Natural killer cell (primary cell): ENCODE data around the gene CHD2. TPM values are rescaled to one million over a fixed set of nuclear protein-coding genes. Genes with fewer than 3 reads are reported as not detected.

ENCODE experiments used
- ATAC-seq, 3 donors: fragments of 150-1000 bp in 2 of 3; fragments of 200-7000 bp in 1 of 3; cut with Tn5 transposase; 1 replicate in 1 of 3; 2 replicates in 2 of 3; pipeline ENCODE4 v1.10.0; 2021; ENCODE audit warnings: mild to moderate bottlenecking in 2 of 3, moderate library complexity in 2 of 3
- DNase-seq, 2 donors: peaks; one replicate each; pipeline versions ENCODE4 v3.0.0 to v3.0.0-alpha.2; 2013 to 2021; ENCODE audit warnings: mixed read lengths in 1 of 2
- H3K27ac ChIP-seq: one replicate; pipeline ENCODE4 v1.5.1; 2013; ENCODE audit warnings: mild to moderate bottlenecking, low read length
- H3K27me3 ChIP-seq: one replicate; pipeline ENCODE4 v1.6.1; 2013; ENCODE audit warnings: low read length; ENCODE audit not compliant: control insufficient read depth, insufficient read depth
- H3K36me3 ChIP-seq: one replicate; pipeline ENCODE4 v1.6.1; 2013; ENCODE audit warnings: low read length; ENCODE audit not compliant: control insufficient read depth, insufficient read depth
- H3K4me1 ChIP-seq: one replicate; pipeline ENCODE4 v1.6.1; 2013; ENCODE audit warnings: low read length; ENCODE audit not compliant: control insufficient read depth, insufficient read depth
- H3K4me3 ChIP-seq: one replicate; pipeline ENCODE4 v1.5.1; 2013; ENCODE audit warnings: low read length
- H3K9me3 ChIP-seq: one replicate; pipeline ENCODE4 v1.6.1; 2013; ENCODE audit warnings: low read length; ENCODE audit not compliant: control insufficient read depth, insufficient read depth
- H3K27ac Mint-ChIP-seq, 2 donors: one replicate each; pipeline ENCODE4 v1.8.0; 2022; ENCODE audit warnings: mild to moderate bottlenecking in 2 of 2, mixed read lengths in 2 of 2, moderate library complexity in 1 of 2
- H3K27me3 Mint-ChIP-seq, 2 donors: one replicate each; pipeline ENCODE4 v1.8.0; 2022; ENCODE audit warnings: low read depth in 2 of 2, mixed read lengths in 2 of 2
- H3K36me3 Mint-ChIP-seq: one replicate; pipeline ENCODE4 v1.8.0; 2022; ENCODE audit warnings: mixed read lengths
- H3K4me1 Mint-ChIP-seq, 2 donors: one replicate each; pipeline ENCODE4 v1.8.0; 2022; ENCODE audit warnings: mixed read lengths in 2 of 2
- H3K4me3 Mint-ChIP-seq: one replicate; pipeline ENCODE4 v1.8.0; 2022; ENCODE audit warnings: mild to moderate bottlenecking, moderate library complexity, mixed read lengths
- H3K9me3 Mint-ChIP-seq, 2 donors: one replicate each; pipeline ENCODE4 v1.8.0; 2022; ENCODE audit warnings: mixed read lengths in 2 of 2
- WGBS: methylation state at CpG from one replicate; pipeline ENCODE4 v1.1.7; 2013; ENCODE audit warnings: missing lambda C conversion rate; ENCODE audit not compliant: insufficient coverage; 5-methylcytosine and 5-hydroxymethylcytosine counted together
- intact Hi-C: fragments of 100-400 bp; cut with micrococcal nuclease; formaldehyde crosslinking; loops from one replicate; pipeline ENCODE4 v1.14.2; 2022
- total RNA-seq, 4 donors: library from RNA; stranded (reverse); fragments of 120-200 nt in 1 of 4; gene quantifications; one replicate each; pipeline versions ENCODE4 v1.2.3 to v1.2.4, GENCODE V29; 2013 to 2022
- TF ChIP-seq, protein P1 (sequence below): fragments of 200-600 bp; IDR thresholded peaks from one replicate; pipeline ENCODE4 v1.8.0; 2022; ENCODE audit warnings: antibody characterized with exemption

Gene CHD2
- total RNA-seq, 3 donors from 2014 or later (not counting 1 experiment from before 2014, with no cell fraction given): 418 to 449 (median 441) TPM

DNA sequence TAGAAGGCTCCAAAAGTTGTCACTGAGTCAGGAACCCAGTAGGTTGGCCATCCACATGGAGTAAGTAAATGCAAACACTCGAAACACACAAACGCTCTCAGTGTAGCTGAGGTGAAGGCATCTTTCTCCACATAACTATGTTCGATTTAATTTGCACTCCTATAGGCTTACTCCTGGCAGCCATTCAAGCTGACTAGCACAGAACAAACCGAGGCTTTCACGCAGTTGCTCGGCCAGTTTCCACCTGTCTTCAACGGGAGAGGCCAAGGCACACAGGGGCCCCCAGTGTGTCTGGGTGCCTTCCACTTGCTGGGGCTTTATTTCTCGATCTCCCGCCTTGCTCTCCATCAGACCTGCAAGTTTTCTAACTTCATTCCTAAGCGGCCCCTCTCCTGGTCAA lies 170.0 kb downstream of the CHD2 start:
- ATAC-seq: no peak
- intact Hi-C loops: no loop called here
- Histone ChIP-seq H3K4me1 (peaks cover 18% of the 10 kb centered on the region), H3K27ac (no peak overlapping the region), H3K36me3 (no peaks in the 10 kb centered on the region), H3K9me3 (no peaks in the 10 kb centered on the region), H3K27me3 (peaks cover 28% of the 10 kb centered on the region), H3K4me3 (no peak overlapping the region)
- Mint-ChIP-seq H3K27ac (no peak overlapping the region), H3K36me3 (peaks cover 6% of the 10 kb centered on the region), H3K4me3 (no peak overlapping the region), H3K27me3 (peaks cover 45 to 52% of the 10 kb centered on the region in 2 donors), H3K4me1 (peaks cover 17 to 22% of the 10 kb centered on the region in 2 donors), H3K9me3 (no peaks in the 10 kb centered on the region)
- TF ChIP-seq, protein P1, sequence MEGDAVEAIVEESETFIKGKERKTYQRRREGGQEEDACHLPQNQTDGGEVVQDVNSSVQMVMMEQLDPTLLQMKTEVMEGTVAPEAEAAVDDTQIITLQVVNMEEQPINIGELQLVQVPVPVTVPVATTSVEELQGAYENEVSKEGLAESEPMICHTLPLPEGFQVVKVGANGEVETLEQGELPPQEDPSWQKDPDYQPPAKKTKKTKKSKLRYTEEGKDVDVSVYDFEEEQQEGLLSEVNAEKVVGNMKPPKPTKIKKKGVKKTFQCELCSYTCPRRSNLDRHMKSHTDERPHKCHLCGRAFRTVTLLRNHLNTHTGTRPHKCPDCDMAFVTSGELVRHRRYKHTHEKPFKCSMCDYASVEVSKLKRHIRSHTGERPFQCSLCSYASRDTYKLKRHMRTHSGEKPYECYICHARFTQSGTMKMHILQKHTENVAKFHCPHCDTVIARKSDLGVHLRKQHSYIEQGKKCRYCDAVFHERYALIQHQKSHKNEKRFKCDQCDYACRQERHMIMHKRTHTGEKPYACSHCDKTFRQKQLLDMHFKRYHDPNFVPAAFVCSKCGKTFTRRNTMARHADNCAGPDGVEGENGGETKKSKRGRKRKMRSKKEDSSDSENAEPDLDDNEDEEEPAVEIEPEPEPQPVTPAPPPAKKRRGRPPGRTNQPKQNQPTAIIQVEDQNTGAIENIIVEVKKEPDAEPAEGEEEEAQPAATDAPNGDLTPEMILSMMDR: no peak
- WGBS: 90% methylated on average over 10 of the region's 10 CpGs
- no peak for DNase-seq

DNA sequence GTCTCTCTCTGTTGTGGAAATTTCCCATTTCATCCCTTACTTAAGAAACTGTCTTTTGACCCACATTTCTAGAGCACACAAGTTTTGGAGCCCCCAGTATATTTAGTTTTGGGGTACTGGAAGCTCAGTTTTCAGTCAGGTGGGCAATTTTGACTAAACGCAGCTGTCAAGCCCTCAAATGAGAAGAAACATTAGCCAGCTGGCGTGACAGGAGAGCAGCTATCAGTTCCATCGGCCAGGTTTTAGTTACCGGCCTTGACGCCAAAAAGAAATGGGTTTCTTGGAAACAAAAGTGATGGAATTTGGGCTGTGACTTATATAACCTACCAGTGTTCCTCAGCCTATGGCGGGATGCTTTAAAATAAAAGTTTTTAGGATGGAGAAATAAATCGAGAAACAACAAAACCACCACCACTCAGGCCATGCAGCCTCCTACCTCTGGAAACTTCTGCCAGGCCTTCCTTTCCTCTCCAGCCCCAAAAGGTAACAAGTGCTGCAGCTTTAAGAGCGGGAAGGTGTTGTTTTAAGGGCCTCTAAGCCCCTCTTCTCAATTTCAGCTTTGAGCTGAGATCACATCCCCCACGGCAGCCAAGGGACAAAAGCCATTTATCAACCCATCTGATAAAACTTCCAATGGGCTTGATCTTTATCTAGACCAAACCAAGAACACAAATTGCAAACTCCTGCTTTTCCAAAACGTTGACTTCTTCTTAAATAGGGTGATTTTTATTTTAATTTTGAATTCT lies 170.6 kb downstream of the CHD2 start:
- Histone ChIP-seq H3K4me3 (no peak overlapping the region), H3K4me1 (peaks cover 18% of the 10 kb centered on the region), H3K27me3 (peaks cover 28% of the 10 kb centered on the region), H3K27ac (no peak overlapping the region), H3K9me3 (no peaks in the 10 kb centered on the region), H3K36me3 (no peaks in the 10 kb centered on the region)
- WGBS: 80% methylated on average over 8 of the region's 10 CpGs
- DNase-seq (no peak), ATAC-seq (no peak)
- Mint-ChIP-seq H3K36me3 (peaks cover 6% of the 10 kb centered on the region), H3K4me1 (peaks cover 17 to 22% of the 10 kb centered on the region in 2 donors), H3K9me3 (no peaks in the 10 kb centered on the region), H3K27me3 (peaks cover 49 to 56% of the 10 kb centered on the region in 2 donors), H3K4me3 (no peak overlapping the region), H3K27ac (no peak overlapping the region)
- TF ChIP-seq, protein P1: no peak
- intact Hi-C loops: no loop called here

DNA sequence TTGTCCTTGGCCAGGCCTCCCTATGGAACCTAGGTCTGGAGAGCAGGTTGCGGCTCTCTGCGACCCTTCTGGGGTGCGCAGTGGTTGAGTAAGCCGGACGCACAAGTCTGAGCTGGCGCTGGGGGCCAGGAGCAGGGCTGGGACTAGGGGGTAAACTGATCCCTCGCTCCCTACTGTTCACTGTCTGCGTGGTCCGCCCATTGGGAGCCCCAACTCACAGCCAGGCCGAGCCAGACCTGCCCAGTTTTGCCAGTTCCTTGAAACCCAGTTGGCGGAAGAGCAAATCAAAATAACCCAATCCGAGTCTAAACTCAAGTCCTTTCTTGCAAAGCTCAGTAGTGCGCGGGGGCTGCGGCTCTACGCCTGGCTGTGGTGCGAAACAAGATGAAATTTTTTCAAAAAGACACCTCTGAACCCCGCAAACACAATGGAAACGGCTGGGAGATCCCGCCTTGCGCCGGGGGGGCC lies 171.4 kb downstream of the CHD2 start:
- Histone ChIP-seq H3K27me3 (peaks cover 28% of the 10 kb centered on the region), H3K36me3 (no peaks in the 10 kb centered on the region), H3K4me1 (peaks cover 18% of the 10 kb centered on the region), H3K27ac (no peak overlapping the region), H3K4me3 (no peak overlapping the region), H3K9me3 (no peaks in the 10 kb centered on the region)
- Mint-ChIP-seq H3K4me1 (peaks cover 17 to 22% of the 10 kb centered on the region in 2 donors), H3K27ac (no peak overlapping the region), H3K36me3 (peaks cover 6% of the 10 kb centered on the region), H3K4me3 (peak overlapping the region; percentile 9), H3K9me3 (no peaks in the 10 kb centered on the region), H3K27me3 (peaks cover 56 to 64% of the 10 kb centered on the region in 2 donors)
- intact Hi-C loops: no loop called here
- WGBS: 85% methylated on average over 22 of the region's 22 CpGs
- TF ChIP-seq, protein P1: no peak
- DNase-seq (no peak), ATAC-seq (no peak)
